ENCODE results near the gene MROH8.

- TF ChIP-seq CTCF (IDR thresholded peaks at IDR 0.05) (no peak), POLR2AphosphoS5 (IDR thresholded peaks at IDR 0.05) (no peak)
These were observed 17.4 kb downstream of the MROH8 start for GRCh38 chr20:37161830-37162549.
